Mesothelial cell of epicardium (in vitro differentiated cells): Measurements from ENCODE around the gene ITGB3. TPM values are rescaled to one million over a fixed set of nuclear protein-coding genes. Genes with fewer than 3 reads are reported as not detected.

ENCODE experiments used
- DNase-seq, 2 experiments: peaks; one replicate each; pipeline ENCODE4 v3.0.0; 2021; ENCODE audit warnings: low spot score in 2 of 2; ENCODE audit not compliant: unreplicated experiment in 2 of 2
- H3K27ac Mint-ChIP-seq: 2 replicates; pipeline ENCODE4 v1.8.0; 2021; ENCODE audit warnings: mixed read lengths
- H3K27me3 Mint-ChIP-seq: 2 replicates; pipeline ENCODE4 v1.8.0; 2021; ENCODE audit warnings: low read depth, mixed read lengths
- H3K36me3 Mint-ChIP-seq: 2 replicates; pipeline ENCODE4 v1.8.0; 2021; ENCODE audit warnings: mixed read lengths
- H3K4me1 Mint-ChIP-seq: 2 replicates; pipeline ENCODE4 v1.8.0; 2021; ENCODE audit warnings: mixed read lengths
- H3K4me3 Mint-ChIP-seq: 2 replicates; pipeline ENCODE4 v1.8.0; 2021; ENCODE audit warnings: mild to moderate bottlenecking, moderate library complexity, mixed read lengths
- H3K9me3 Mint-ChIP-seq: 2 replicates; pipeline ENCODE4 v1.8.0; 2021; ENCODE audit warnings: mixed read lengths
- CTCF ChIP-seq: fragments of 200-600 bp; sonication (generic); IDR thresholded peaks from one replicate; pipeline ENCODE4 v1.5.0; 2021; ENCODE audit warnings: antibody characterized with exemption; ENCODE audit not compliant: unreplicated experiment
- total RNA-seq: library from RNA; stranded (reverse); gene quantifications from 3 replicates; pipeline ENCODE4 v1.2.1, GENCODE V29; 2021

ITGB3 gene
- total RNA-seq, 1 donor from 2014 or later, result 1.0 TPM

GRCh38 chr17:47305302-47305923, 51.8 kb downstream of the ITGB3 start:
- Mint-ChIP-seq H3K4me1 (peaks cover 8% of the 10 kb centered on the region), H3K9me3 (peaks cover 11% of the 10 kb centered on the region), H3K36me3 (no peaks in the 10 kb centered on the region), H3K27me3 (no peaks in the 10 kb centered on the region), H3K27ac (peak overlapping the region; percentile 22), H3K4me3 (no peak overlapping the region)
- no peak for TF ChIP-seq CTCF
- no peak for DNase-seq

DNA sequence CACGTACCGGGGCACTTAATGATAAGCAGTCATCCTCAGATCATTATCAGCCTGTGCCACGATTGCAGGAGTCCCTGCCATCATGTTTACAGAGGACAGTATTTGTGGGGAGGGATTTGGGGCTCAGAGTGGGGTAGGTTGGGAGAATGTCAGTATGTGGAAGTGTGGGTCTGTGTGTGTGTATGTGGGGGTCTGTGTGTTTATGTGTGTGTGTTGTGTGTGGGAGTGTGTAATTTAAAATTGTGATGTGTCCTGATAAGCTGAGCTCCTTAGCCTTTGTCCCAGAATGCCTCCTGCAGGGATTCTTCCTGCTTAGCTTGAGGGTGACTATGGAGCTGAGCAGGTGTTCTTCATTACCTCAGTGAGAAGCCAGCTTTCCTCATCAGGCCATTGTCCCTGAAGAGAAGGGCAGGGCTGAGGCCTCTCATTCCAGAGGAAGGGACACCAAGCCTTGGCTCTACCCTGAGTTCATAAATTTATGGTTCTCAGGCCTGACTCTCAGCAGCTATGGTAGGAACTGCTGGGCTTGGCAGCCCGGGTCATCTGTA, 56.6 kb downstream of the ITGB3 start:
- Mint-ChIP-seq H3K27me3 (no peaks in the 10 kb centered on the region), H3K4me1 (peaks cover 9% of the 10 kb centered on the region), H3K36me3 (no peaks in the 10 kb centered on the region), H3K4me3 (no peak overlapping the region), H3K9me3 (no peaks in the 10 kb centered on the region), H3K27ac (no peak overlapping the region)
- no peak for TF ChIP-seq CTCF
- DNase-seq, result no peak

- Mint-ChIP-seq H3K4me1 (peaks cover 8% of the 10 kb centered on the region), H3K27ac (no peak overlapping the region), H3K27me3 (no peaks in the 10 kb centered on the region), H3K36me3 (no peaks in the 10 kb centered on the region), H3K9me3 (no peaks in the 10 kb centered on the region), H3K4me3 (no peak overlapping the region)
- no peak for TF ChIP-seq CTCF
- DNase-seq, result no peak
These were observed 57.8 kb downstream of the ITGB3 start for GRCh38 chr17:47311420-47311819.

DNA sequence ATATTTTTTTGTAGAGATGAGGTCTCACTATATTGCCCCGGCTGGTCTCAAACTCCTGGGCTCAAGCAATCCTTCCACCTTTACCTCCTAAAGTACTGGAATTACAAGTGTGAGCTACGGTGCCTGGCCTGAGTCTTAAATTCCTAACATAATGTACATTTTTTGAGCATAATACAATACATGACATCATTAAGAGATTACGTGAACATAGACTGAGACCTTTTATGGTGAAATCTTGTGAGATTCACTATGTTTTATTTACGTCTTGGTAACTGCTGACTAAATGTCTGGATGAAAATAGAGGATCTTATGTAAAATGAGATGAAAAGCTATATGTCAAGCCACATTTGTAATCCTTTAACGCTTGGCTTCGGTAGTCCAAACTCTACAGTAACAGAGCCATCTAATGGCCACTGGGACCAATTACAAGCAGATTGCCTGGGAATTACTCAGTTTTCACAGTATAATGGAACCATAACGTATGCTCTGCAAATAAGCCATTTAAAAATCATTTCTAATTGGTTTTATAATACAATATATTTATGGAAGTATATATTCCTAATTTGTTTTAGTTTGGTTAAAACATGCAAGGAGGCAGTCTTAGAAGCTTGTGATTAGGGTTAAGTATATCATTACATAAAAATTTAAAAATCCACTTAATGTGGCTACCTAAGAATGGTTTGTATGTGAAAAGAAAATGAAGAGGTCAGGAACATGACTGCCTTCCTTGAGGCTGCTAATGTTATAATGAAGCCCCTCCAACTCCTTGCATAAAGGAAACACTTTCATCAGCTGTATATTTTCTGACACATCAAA, 62.0 kb downstream of the ITGB3 start:
- Mint-ChIP-seq H3K9me3 (no peaks in the 10 kb centered on the region), H3K27me3 (no peaks in the 10 kb centered on the region), H3K4me1 (peaks cover 8% of the 10 kb centered on the region), H3K4me3 (no peak overlapping the region), H3K36me3 (no peaks in the 10 kb centered on the region), H3K27ac (peak overlapping the region; percentile 86)
- TF ChIP-seq CTCF, result peak; percentile 63
- DNase-seq, result no peak

DNA sequence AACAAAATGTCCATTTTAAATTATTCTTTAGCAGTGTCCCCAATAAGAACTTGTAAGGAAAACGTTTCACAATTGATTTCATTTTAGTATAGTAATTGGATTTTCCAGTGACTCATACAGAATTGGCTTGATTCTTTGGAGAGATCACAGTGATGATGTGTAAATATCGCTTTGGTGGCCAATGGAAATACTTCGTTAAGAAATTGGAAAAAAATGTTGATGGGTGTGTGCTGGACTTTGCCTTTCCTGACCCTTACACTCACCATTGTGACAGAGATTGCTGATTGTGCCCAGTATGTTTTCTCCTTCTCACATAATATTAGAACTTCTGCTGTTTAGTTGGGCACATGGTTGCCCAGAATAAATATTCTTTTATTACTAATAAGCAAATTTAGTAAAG, 62.7 kb downstream of the ITGB3 start:
- Mint-ChIP-seq H3K27ac (peak overlapping the region; percentile 30), H3K27me3 (no peaks in the 10 kb centered on the region), H3K36me3 (peaks cover 5% of the 10 kb centered on the region), H3K4me1 (peaks cover 8% of the 10 kb centered on the region), H3K9me3 (peaks cover 4% of the 10 kb centered on the region), H3K4me3 (no peak overlapping the region)
- TF ChIP-seq CTCF, result no peak
- no peak for DNase-seq
